Cardiac muscle cell (in vitro differentiated cells and primary cell): ENCODE results near the gene EGFL8. TPM values are rescaled to one million over a fixed set of nuclear protein-coding genes. Genes with fewer than 3 reads are reported as not detected.

Experiments used
- DNase-seq, 2 donors: peaks; one replicate each; pipeline versions ENCODE4 v3.0.0 to v3.0.0-alpha.2; 2010 to 2017; ENCODE audit warnings: low read depth in 1 of 2, low spot score in 1 of 2
- H3K27ac ChIP-seq: fragments of 200-600 bp; sonication (generic); 2 replicates; pipeline ENCODE4 v1.5.1; 2016
- H3K27me3 ChIP-seq: fragments of 200-600 bp; sonication (generic); 2 replicates; pipeline ENCODE4 v1.6.0; 2016; ENCODE audit warnings: control low read depth
- H3K36me3 ChIP-seq: fragments of 200-600 bp; sonication (generic); 2 replicates; pipeline ENCODE4 v1.5.1; 2016; ENCODE audit warnings: control low read depth
- H3K4me1 ChIP-seq: fragments of 200-600 bp; sonication (generic); 2 replicates; pipeline ENCODE4 v1.8.1; 2017; ENCODE audit warnings: low read depth, mild to moderate bottlenecking, mixed run types
- H3K4me3 ChIP-seq: fragments of 200-600 bp; sonication (generic); 2 replicates; pipeline ENCODE4 v1.5.1; 2016; ENCODE audit warnings: mild to moderate bottlenecking
- H3K9me3 ChIP-seq: fragments of 200-600 bp; sonication (generic); 2 replicates; pipeline ENCODE4 v1.5.1; 2017; ENCODE audit warnings: low read depth, mild to moderate bottlenecking, control low read depth
- CTCF ChIP-seq: IDR thresholded peaks from 2 replicates; pipeline ENCODE4 v1.5.1; 2012; ENCODE audit warnings: low read depth, mild to moderate bottlenecking, low read length
- polyA plus RNA-seq: library from polyadenylated mRNA; unstranded; fragments of >200 nt; fragmentation: Nextera tagmentation; extraction: Ambion mirVana; gene quantifications from 2 replicates; pipeline ENCODE4 v1.2.1, GENCODE V29; 2016
- total RNA-seq: library from RNA; depleted of rRNA; stranded (reverse); fragments of >200 nt; gene quantifications from 2 replicates; pipeline ENCODE4 v1.2.3, GENCODE V29; 2016

The EGFL8 gene
- total and polyA plus RNA-seq, 2 experiments from 2014 or later: 15.2 to 18.7 TPM

- Histone ChIP-seq H3K27me3 (peaks cover 18% of the 10 kb centered on the region), H3K9me3 (no peaks in the 10 kb centered on the region), H3K27ac (peak overlapping the region; percentile 91), H3K4me3 (peak overlapping the region; percentile 63), H3K36me3 (peaks cover 21% of the 10 kb centered on the region), H3K4me1 (peaks cover 18% of the 10 kb centered on the region)
- TF ChIP-seq CTCF: peak; percentile 53
- DNase-seq: peak; percentile 74 to 84
These were observed 9.8 kb upstream of the EGFL8 start for GRCh38 chr6:32154514-32155161.

GRCh38 chr6:32156891-32157290 is 7.5 kb upstream of the EGFL8 start:
- H3K36me3 ChIP-seq: peaks cover 21% of the 10 kb centered on the region
- DNase-seq: no peak
- TF ChIP-seq CTCF: no peak

GRCh38 chr6:32158052-32158451 is 6.3 kb upstream of the EGFL8 start:
- TF ChIP-seq CTCF: no peak
- no peak for DNase-seq
- peaks cover 6% of the 10 kb centered on the region for H3K4me1 ChIP-seq
- no peak overlapping the region for H3K27ac ChIP-seq
- no peaks in the 10 kb centered on the region for H3K9me3 ChIP-seq
- H3K36me3 ChIP-seq: peaks cover 21% of the 10 kb centered on the region
- H3K4me3 ChIP-seq: no peak overlapping the region
- H3K27me3 ChIP-seq: no peaks in the 10 kb centered on the region

More at GRCh38 chr6:32156891-32157290, 7.5 kb upstream of the EGFL8 start:
- H3K4me1 ChIP-seq: peaks cover 17% of the 10 kb centered on the region
- H3K27ac ChIP-seq: no peak overlapping the region
- H3K27me3 ChIP-seq: no peaks in the 10 kb centered on the region
- no peaks in the 10 kb centered on the region for H3K9me3 ChIP-seq
- no peak overlapping the region for H3K4me3 ChIP-seq

GRCh38 chr6:32163559-32164258 is 686 bp upstream of the EGFL8 start:
- no peak for DNase-seq
- Histone ChIP-seq H3K36me3 (no peaks in the 10 kb centered on the region), H3K4me1 (peaks cover 24% of the 10 kb centered on the region), H3K27ac (peak overlapping the region; percentile 23), H3K9me3 (no peaks in the 10 kb centered on the region), H3K27me3 (no peaks in the 10 kb centered on the region), H3K4me3 (no peak overlapping the region)
- no peak for TF ChIP-seq CTCF

GRCh38 chr6:32166411-32167061 is 2.1 kb downstream of the EGFL8 start:
- DNase-seq: no peak
- peak overlapping the region; percentile 95 for H3K27ac ChIP-seq
- H3K4me1 ChIP-seq: peaks cover 26% of the 10 kb centered on the region
- H3K27me3 ChIP-seq: no peaks in the 10 kb centered on the region
- peak; percentile 4 for TF ChIP-seq CTCF
- no peaks in the 10 kb centered on the region for H3K9me3 ChIP-seq
- H3K36me3 ChIP-seq: peaks cover 5% of the 10 kb centered on the region
- H3K4me3 ChIP-seq: no peak overlapping the region
